Progenitor cell of endocrine pancreas (in vitro differentiated cells): ENCODE measurements around the gene GMDS. TPM values are rescaled to one million over a fixed set of nuclear protein-coding genes. Genes with fewer than 3 reads are reported as not detected.

Experiments used
- DNase-seq: peaks from one replicate; pipeline ENCODE4 v3.0.0; 2021; ENCODE audit warnings: low spot score; ENCODE audit not compliant: unreplicated experiment
- H3K27ac Mint-ChIP-seq: 2 replicates; pipeline ENCODE4 v1.8.0; 2021; ENCODE audit warnings: mild to moderate bottlenecking, moderate library complexity, mixed read lengths
- H3K27me3 Mint-ChIP-seq: 2 replicates; pipeline ENCODE4 v1.8.0; 2021; ENCODE audit warnings: mixed read lengths
- H3K36me3 Mint-ChIP-seq: 2 replicates; pipeline ENCODE4 v1.8.0; 2022; ENCODE audit warnings: mixed read lengths; ENCODE audit not compliant: insufficient read depth
- H3K4me1 Mint-ChIP-seq: 2 replicates; pipeline ENCODE4 v1.8.0; 2021; ENCODE audit warnings: low read depth, mixed read lengths
- H3K4me3 Mint-ChIP-seq: 2 replicates; pipeline ENCODE4 v1.8.0; 2021; ENCODE audit warnings: low read depth, mild to moderate bottlenecking, moderate library complexity, mixed read lengths
- H3K9me3 Mint-ChIP-seq: 2 replicates; pipeline ENCODE4 v1.8.0; 2021; ENCODE audit warnings: low read depth, mixed read lengths
- total RNA-seq: library from RNA; stranded (reverse); gene quantifications from 2 replicates; pipeline ENCODE4 v1.2.1, GENCODE V29; 2021
- TF ChIP-seq, protein P1 (sequence below): fragments of 200-600 bp; sonication (generic); IDR thresholded peaks from one replicate; pipeline ENCODE4 v1.5.0; 2021; ENCODE audit warnings: antibody characterized with exemption, mild to moderate bottlenecking; ENCODE audit not compliant: unreplicated experiment

Gene GMDS
- total RNA-seq, 1 donor from 2014 or later, result 17.2 TPM

DNA sequence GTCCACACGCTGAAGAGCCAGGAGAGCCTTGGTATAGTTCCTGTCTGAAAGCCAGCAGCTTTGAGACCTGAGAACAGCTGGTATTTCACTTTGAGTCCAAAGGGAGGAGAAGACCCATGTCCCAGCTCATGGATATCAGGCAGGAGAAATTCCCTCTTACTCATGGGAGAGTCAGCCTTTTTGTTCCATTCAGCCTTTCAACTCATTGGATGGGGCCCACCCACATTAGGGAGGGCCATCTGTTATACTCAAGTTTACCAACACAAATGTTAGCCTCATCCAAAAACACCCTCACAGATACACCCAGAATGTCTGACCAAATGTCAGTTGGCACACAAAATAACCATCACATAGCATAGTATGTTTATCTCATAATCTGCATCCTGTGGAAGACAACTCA, 80.1 kb downstream of the GMDS start:
- peaks cover 7% of the 10 kb centered on the region for H3K9me3 Mint-ChIP-seq
- no peaks in the 10 kb centered on the region for H3K4me1 Mint-ChIP-seq
- no peaks in the 10 kb centered on the region for H3K27me3 Mint-ChIP-seq

DNA sequence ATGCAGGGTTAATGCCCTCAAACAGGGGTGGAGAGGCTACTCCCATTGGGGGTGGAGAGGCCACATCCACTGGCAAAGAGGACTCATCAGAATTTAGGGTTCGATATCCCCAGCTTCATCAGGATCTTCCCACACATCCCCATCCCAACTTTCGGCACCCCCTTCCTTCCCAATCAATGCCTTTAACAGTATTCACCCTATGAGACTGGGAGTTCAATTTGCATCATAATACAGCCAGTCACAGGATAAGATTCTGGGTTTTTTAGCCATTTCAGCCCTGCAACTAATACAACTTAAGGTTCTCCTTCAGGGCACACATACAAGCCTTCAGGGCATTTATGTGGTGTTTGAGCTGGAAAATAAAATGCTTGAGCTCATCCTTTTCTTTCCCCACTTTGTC, 80.9 kb downstream of the GMDS start:
- Mint-ChIP-seq H3K36me3 (no peaks in the 10 kb centered on the region), H3K4me3 (no peak overlapping the region), H3K27ac (no peak overlapping the region), H3K27me3 (no peaks in the 10 kb centered on the region), H3K4me1 (no peaks in the 10 kb centered on the region), H3K9me3 (peaks cover 7% of the 10 kb centered on the region)
- DNase-seq, result no peak
- TF ChIP-seq, protein P1, sequence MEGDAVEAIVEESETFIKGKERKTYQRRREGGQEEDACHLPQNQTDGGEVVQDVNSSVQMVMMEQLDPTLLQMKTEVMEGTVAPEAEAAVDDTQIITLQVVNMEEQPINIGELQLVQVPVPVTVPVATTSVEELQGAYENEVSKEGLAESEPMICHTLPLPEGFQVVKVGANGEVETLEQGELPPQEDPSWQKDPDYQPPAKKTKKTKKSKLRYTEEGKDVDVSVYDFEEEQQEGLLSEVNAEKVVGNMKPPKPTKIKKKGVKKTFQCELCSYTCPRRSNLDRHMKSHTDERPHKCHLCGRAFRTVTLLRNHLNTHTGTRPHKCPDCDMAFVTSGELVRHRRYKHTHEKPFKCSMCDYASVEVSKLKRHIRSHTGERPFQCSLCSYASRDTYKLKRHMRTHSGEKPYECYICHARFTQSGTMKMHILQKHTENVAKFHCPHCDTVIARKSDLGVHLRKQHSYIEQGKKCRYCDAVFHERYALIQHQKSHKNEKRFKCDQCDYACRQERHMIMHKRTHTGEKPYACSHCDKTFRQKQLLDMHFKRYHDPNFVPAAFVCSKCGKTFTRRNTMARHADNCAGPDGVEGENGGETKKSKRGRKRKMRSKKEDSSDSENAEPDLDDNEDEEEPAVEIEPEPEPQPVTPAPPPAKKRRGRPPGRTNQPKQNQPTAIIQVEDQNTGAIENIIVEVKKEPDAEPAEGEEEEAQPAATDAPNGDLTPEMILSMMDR, result no peak

More for the DNA sequence above, 80.1 kb downstream of the GMDS start:
- TF ChIP-seq, protein P1, result no peak
- Mint-ChIP-seq H3K36me3 (no peaks in the 10 kb centered on the region), H3K4me3 (no peak overlapping the region), H3K27ac (no peak overlapping the region)
- no peak for DNase-seq

DNA sequence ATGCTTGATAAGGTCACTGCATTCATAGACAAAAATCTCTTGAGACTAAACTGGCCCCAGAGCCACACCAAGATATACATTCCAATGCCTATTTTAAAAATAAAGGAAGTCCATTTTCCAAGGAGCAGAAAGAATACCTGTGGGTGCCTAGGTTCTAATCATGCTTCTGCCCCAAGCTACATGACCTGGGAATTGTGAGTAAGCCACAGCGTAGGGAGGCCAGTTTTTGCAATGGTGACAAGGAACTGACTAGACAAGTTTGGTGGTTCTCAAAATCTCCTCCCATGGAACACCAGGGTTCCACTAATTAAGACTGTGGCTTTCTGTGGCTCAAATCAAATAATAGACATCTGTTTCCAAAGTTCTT, 83.3 kb downstream of the GMDS start:
- peaks cover 6% of the 10 kb centered on the region for H3K27me3 Mint-ChIP-seq
- no peaks in the 10 kb centered on the region for H3K36me3 Mint-ChIP-seq
- H3K9me3 Mint-ChIP-seq, result peaks cover 7% of the 10 kb centered on the region
- no peak for DNase-seq
- TF ChIP-seq, protein P1, result no peak
- no peaks in the 10 kb centered on the region for H3K4me1 Mint-ChIP-seq
- H3K27ac Mint-ChIP-seq, result no peak overlapping the region
- H3K4me3 Mint-ChIP-seq, result no peak overlapping the region

DNA sequence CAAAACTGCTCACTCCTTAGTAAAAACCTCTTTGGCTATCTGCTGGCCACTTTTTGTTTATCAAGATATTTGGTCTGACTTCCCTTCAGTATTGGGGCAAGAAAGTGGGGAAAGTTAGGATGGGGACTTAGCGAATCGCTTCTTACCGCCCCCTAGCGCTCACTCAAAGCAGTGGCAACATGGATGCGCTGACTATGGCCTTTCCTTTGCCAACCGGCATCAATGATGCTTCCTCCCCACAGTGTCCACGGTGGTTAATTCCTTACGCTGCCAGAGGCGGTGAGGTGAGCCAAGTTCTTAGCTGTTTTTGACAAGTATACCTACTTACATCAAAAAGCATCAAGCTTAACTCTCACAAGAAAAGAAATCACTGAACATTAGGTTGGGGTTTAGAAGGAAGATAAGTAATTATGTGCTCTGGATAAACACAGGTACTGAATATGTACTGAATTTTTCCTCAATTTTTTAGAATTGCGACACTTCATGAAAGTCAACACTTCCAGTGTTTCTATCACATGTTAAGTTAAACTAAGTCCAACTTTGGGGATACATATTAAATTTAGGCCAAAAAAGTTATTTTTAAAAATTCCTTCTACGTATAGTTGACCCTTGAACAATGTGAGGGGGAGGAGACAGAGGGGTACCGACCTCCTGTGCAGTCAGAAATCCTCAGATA, 86.7 kb downstream of the GMDS start:
- peaks cover 3% of the 10 kb centered on the region for H3K9me3 Mint-ChIP-seq

DNA sequence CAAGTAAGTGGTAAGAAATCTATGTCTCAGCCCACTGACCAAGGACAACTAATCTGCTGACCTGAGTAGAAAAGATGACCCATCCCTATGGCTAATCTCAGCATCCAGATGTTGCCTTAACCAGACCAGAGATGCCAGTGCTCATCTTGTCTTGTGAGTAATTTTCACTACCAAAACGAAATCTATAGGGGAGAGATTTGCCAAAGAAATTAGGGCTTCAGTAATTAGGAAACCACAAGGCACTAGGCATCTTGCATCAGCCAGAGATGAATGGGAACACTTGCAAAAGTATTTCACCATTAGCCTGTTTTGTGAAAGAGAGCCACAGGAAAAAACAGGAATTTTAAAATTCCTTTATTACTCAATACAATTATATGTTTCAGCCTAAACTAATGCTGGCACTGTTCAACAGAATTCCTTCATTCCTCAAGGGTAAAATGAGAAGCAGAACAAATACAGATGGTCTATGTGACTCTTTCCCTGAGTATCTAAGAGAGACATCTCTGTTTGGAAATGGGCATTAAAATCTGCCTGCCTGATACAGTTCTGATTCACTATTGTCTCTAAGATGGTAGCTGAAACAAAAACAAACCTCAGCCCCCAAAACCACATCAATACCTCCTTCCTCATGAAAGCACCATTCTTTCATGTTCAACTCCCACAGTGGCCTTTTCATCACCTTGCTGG, 87.8 kb downstream of the GMDS start:
- Mint-ChIP-seq H3K27me3 (peaks cover 6% of the 10 kb centered on the region), H3K27ac (no peak overlapping the region), H3K36me3 (no peaks in the 10 kb centered on the region), H3K4me1 (peaks cover 5% of the 10 kb centered on the region), H3K9me3 (no peaks in the 10 kb centered on the region), H3K4me3 (no peak overlapping the region)
- TF ChIP-seq, protein P1, result no peak
- DNase-seq, result no peak

More for the DNA sequence above, 86.7 kb downstream of the GMDS start:
- Mint-ChIP-seq H3K27ac (peak overlapping the region; percentile 33), H3K36me3 (no peaks in the 10 kb centered on the region), H3K27me3 (peaks cover 6% of the 10 kb centered on the region), H3K4me3 (no peak overlapping the region), H3K4me1 (peaks cover 5% of the 10 kb centered on the region)
- TF ChIP-seq, protein P1, result peak; percentile 65
- no peak for DNase-seq
